Stimulated activated CD8-positive, alpha-beta memory T cell treated with anti-CD3 and anti-CD28 coated beads, Interleukin-12 subunit alpha, Interleukin-12 subunit beta, amount 100 ng/mL, for 1 hour (primary cell): ENCODE measurements around the gene YEATS2.
"Not testable (repeated sequence)": the region's sequence is repeated elsewhere in the genome, so short reads cannot be mapped to it uniquely, and the experiment has no call there.

Experiments used
- DNase-seq: peaks from one replicate; pipeline ENCODE4 v3.0.0-alpha.2; 2020; ENCODE audit warnings: low read depth

The YEATS2 gene

DNA sequence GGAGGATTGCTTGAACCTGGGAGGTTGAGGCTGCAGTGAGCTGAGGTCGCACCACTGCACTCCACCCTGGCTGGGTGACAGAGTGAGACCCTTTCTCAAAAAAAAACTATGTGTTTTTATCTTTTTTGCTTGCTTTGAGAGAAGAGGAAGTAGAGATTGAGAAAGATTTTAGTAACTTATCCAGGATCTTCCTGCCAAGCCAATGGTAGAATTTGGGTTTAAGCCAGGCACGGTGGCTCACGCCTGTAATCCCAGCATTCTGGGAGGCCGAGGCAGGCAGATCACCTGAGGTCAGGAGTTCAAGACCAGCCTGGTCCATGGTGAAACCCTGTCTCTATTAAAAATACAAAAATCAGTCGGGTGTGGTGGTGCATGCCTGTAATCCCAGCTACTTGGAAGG lies 78.9 kb downstream of the YEATS2 start:
- DNase-seq: not testable (repeated sequence)

DNA sequence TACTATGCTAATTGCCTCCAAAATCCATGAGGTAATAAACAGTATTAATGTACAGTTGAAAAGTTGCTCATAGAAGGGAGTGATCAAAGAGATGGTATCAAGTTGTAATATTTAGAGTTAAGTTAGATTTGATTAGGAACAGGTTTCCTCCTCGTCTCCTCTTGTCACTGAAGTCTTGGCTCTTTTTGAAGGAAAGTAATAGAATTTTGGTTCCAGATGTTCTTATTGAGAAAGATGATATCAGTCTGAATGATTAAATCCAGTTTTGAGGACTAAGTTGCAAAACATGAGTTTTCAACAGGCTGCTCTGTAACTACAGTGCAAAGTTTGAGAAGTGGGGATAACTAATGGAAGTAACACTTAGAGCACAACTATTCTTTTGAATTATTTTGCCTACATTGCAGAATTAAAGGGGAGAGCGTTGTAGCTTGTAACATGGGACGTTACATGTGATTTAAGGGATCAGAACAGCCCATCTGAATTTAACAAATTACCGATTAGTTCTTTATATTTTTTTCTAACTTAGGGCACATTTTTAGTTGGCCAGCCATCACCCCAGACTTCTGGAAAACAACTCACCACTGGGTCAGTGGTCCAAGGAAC lies 79.5 kb downstream of the YEATS2 start:
- no peak for DNase-seq

DNA sequence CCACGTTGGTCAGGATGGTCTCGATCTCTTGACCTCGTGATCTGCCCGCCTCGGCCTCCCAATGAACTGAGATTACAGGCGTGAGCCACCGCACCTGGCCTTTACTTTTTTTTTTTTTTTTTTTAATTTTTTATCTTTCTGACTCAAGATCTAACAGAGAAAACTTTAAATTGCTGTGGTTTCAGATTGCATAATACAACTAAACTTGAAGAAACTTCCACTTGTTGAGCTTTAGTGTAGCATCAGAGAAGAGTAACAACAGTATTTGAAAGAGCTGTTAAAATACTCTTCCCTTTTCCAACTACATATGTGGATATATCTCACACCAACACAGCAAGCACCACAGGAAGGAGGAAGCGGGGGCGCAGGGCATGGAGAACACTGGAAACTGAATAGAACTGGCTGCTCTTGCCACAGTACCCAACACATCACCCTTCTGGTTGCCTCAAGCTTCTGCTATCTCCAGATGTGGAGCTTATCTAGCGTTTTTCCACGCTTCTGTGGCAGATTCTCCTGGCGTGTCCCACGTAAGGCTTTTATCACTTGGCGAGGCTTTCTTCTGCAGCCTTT lies 82.4 kb downstream of the YEATS2 start:
- no peak for DNase-seq

DNA sequence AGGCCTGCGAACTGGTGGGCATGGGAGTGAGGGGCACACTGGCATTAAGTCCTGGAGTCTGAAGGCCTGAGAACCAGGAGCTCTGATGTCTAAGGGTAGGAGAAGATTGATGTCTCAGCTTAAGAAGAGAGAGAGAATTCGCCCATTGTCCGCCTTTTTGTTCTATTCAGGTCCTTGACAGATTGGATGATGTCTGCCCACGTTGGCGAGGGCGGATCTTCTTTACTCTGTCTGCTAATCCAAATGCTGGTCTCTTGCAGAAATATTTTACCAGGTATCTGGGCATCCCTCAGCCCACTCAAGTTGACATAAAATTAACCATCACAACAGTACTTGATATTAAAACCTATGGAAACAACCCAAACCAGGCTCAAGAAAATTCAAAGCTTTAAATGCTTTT lies 83.6 kb downstream of the YEATS2 start:
- DNase-seq: no peak

DNA sequence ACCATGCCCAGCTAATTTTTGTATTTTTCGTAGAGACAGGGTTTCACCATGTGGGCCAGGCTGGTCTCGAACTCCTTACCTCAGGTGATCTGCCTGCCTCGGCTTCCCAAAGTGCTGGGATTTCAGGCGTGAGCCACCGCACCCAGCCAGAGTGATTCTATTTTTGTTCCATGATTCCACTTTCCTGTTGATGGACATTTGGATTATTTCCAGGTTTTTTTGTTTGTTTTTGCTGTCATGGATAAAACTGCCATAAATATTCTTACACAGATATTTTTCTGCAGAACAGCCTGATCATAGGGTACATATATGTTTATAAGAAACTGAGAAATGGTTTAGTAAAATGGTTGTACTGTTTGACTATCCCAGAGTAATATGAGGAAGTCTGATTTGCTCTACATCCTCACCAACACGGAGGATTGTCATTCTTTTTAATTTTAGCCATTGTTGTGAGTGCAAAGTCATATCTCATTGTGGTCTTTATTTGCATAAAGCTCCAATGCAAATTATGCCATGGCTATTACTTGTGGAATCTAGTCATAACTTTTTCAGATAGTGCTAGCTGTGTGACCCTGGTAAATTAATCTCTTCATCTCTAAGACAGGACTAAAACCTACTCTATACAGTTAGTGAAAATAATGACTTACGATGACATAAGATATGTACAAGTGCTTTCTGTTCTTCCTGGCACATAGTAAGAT lies 85.1 kb downstream of the YEATS2 start:
- DNase-seq: no peak

DNA sequence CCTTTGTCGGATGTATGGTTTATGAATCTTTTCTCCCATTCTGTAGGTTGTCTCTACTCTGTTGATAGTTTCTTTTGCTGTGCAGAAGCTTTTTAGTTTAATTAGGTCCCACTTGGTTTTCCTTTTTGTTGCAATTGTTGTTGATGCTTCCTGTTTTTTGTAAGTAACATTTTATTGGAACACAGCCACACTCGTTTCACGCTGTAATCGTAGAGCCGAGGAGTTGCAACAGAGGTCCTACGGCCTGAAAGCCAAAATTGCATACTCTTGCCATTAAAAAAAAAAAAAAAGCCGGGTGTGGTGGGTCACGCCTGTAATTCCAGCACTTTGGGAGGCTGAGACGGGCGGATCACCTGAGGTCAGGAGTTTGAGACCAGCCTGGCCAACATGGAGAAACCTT lies 86.9 kb downstream of the YEATS2 start:
- DNase-seq: not testable (repeated sequence)

DNA sequence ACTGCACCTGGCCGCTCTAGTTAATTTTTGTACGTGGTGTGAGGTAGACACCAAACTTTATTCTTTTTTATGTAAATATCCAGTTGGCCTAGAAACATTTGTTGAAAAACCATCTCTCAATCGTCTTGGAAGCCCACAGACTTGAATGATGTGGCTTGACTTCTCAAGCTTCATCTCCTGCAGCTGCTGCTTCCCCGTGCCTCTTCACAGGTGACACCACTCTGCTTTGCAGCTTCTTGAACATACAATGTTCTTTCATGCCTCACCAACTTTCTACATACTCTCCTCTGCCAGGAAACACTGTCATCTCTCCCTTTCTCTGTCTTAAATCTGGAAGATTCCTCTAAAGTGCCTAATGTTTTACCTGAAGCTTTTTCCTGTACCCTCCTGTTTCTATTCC lies 92.2 kb downstream of the YEATS2 start:
- no peak for DNase-seq

DNA sequence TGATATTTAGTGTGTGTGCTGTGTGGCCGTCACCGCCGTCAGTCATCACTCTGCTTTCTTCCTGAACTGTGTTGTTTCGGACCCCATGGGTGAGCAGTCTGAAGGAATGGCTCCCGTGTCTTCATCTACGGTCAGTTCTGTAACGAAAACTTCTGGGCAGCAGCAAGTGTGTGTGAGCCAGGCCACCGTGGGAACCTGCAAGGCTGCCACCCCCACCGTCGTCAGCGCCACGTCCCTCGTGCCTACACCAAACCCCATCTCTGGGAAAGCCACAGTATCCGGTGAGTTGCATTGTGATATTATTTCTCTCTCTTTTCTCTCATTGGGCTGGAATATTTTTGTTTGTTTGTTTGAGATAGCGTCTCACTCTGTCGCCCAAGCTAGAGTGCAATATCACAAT lies 93.1 kb downstream of the YEATS2 start:
- DNase-seq: no peak

DNA sequence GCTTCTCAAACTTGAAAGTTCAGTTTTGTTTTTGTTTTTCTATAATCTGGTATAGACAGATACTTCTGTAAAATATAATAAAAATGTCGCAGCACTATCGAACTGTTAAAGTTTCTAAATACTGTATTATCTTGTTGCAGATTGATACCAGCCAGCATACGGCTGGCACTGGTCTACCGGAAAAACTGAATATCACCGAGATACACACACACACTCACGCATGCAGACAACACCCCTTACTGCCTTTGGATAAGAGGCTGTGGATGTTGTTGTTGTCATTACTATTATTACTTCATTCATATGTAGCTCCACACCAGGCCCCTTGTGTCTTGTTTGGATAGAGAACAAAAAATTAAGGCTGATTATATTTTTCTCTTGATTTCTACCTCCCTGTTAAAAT lies 95.4 kb downstream of the YEATS2 start:
- DNase-seq: no peak

DNA sequence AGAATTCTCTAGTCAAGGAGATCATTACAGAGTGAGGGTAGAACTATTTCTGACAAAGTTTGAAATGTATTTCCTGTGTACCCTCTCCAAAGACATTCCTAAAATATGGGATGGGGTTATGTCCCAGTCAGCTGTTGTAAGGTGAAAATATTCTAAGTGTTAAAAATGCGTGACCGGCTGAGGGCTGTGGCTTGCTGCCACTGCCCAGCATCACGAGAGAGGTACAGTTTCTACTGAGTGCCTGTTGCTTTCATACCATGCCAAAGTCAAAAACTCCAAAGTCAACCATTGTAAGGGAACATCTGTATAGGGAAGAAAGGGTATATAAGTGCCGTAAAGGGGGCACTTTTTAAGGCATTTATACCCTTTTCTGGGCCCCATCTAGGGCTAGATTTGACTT lies 96.9 kb downstream of the YEATS2 start:
- DNase-seq: no peak

DNA sequence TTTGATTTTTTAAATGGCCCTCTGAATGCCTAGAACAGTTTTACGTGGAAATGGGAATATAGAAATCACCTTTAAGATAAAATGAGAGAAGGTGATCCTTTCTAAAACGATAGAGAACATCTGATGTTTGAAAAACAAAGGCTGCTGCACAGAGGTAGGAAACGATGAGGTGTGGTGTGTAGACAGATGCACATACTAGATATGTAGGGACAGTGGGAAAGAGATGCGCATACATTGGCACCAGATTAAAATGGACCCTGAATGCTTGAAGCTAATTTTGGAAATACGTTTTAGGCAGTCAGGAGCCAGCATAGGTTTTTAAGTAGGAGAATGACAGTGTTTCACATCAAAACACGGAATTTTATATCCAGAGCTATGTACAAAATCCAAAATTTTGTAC lies 98.8 kb downstream of the YEATS2 start:
- DNase-seq: no peak

DNA sequence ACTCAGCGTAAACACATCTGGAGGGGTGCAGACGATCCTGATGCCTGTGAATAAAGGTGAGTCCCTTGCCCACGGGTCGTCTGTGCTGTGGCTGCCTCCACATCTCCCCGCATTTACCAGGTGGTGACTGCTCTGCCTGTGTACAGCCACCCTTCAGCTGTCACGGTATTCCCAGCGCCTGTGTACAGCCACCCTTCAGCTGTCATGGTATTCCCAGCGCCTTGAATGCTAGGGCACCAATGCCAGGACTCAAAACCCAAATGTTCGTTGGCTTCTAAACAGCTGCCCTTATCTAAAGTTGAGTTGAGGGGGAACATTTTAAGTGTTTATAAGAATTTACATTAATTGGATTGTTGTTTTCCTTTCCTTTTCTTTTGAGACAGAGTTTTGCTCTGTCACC lies 100.4 kb downstream of the YEATS2 start:
- no peak for DNase-seq

DNA sequence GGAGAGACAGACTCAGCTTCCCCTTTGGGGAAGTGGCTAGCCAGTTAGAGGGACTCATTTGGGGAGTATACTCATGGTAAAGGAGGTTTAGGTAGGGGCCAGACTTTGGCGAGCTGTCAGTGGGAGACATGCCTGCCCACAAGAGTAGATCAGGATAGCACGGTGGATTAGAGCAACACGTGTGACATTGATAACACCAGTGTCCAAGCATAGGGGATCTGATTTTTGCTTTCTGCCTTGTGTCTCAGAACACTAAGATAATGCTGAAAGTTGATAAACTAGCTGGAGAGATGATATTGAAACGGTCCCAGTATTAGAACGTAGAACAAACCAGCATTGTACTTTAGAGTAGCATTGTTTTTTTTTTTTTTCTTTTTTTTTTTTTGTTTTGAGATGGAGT lies 101.9 kb downstream of the YEATS2 start:
- DNase-seq: no peak

DNA sequence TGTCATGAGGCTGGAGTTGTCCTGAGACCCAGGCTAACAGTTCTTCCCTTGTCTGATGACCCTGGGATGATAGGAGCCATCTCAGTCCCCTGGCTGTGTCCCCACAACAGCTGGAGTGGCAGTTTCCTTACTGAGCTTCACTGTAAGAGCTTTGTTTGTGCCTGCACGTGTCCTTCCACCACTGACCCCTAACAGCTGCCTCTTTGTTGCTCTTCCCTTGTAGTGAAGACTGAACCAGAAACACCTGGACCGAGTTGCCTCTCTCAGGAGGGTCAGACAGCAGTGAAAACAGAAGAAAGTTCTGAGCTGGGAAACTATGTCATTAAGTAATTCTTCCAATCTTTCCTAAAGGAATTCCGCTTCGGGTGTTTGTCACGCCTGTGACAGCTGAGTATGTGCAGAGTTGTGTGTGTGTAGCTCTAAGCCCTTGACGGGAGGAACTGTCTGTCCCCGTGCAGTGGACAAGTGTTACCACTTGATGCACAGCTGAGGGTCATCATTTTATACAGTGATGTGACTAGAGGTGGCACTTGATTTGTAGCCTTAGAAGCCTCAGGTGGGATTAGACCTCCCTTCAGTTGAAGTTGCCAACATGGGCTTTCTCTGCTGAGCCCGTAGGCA lies 102.8 kb downstream of the YEATS2 start:
- DNase-seq: no peak

DNA sequence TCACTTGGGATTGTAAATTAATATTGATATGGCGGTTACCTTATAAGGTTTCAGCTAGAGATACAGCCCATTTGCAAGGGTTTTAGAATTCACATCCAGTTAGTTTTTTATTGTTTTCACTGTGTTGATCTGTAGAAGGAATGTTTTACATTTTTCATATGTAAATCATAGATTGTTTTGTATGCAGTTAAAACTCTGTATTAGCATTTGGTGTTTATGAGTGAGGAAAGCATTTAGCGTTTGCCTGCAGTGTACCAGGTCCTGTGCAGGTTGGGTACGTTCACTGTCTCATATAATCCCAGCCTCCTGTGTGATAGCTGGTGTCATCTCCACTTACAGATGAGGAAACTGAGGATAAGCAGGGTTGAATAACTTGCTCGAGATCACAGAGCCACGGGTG lies 104.0 kb downstream of the YEATS2 start:
- no peak for DNase-seq

DNA sequence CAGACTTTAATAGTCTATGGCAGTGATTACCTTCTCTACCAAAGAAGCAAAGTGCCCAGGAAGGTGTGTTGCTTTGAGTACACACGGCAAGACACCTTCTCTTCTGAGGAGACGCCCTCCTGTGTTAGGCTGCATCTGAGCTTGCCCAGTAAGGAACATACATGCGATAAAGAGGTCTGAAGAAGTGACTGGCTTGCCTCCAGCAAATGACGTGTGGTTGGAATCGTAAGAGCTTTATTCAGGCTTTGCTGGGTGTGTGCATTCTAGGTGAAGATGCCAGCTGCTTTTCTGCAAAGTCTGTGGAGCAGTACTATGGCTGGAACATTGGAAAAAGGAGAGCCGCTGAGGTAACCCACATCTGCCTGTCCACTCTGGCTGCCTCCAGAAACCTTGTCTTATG lies 105.4 kb downstream of the YEATS2 start:
- DNase-seq: no peak

DNA sequence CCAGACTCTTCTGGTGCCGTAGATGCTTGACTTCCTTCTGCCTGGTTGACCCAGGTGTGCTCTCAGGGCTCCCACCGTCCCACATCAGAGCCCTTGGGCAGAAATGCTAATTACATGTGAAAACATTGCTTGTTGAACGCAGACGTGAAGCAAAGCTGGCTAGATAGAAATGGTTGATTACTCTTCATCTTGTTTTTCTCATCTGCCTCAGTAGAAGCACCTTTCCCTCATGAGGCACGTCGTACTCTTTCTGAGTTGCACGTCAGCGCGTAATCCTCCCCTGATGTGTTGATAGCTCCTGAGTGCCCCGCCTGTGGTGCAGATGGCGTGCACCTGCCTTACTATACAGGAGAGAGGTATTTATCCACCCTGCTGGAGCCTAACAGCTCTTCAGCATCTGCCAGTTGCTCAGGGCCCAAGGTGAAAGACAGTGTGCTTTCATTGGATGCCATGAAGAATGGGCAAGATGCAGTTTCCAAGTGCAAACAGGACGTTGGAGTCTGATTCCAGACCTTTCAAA lies 109.7 kb downstream of the YEATS2 start:
- DNase-seq: no peak

DNA sequence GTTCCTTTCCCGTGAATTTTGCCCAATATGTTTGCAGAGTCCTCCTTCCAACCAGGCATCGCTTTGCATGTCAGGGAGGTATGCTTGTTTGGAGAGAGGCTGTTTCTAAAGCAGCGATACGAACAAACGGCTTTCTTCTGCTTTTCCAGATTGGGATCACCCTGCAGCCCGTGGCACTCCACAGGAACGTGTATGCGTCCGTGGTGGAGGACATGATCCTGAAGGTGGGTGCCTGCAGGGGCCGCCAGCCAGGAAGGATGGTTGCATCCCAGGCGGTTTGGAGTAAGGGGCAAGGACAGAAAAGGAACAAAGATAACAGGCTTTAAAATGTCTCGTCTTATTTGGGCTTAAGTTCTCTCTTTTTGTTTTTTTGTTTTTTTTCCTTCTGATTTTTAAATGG lies 110.3 kb downstream of the YEATS2 start:
- DNase-seq: no peak

DNA sequence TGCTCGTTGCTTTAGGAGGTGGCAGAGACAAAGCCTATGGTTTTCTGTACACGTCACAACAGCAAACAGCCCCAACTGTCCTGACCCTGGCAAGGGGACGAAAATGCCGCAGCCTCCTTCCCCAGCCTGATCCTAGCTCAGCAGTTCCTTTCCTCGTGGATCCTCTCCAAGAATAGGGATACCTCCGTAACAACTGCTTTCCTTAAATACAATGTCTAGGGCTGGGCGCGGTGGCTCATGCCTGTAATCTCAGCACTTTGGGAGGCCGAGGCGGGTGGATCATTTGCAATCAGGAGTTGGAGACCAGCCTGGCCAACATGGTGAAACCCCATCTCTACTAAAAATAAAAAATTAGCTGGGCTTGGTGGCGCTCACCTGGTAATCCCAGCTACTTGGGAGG lies 110.8 kb downstream of the YEATS2 start:
- DNase-seq: no peak

DNA sequence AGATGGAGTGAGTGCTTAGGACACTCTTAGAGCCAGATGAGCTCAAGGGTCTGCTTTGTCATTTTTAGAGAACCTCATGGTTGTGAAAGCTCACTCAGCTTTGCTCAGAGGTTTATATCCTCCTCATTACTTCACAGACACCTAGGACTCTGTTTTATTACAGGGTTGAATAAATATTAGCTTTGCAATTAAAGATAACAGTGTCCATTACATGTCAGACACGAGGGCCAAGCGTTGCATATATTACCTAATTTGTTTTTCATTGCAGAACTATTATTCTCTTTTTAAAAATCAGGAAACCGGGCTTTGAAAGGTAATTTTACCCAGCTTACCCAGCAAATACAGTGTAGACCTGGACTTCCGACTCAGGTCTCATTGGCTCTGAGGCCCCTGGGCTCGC lies 111.7 kb downstream of the YEATS2 start:
- no peak for DNase-seq

DNA sequence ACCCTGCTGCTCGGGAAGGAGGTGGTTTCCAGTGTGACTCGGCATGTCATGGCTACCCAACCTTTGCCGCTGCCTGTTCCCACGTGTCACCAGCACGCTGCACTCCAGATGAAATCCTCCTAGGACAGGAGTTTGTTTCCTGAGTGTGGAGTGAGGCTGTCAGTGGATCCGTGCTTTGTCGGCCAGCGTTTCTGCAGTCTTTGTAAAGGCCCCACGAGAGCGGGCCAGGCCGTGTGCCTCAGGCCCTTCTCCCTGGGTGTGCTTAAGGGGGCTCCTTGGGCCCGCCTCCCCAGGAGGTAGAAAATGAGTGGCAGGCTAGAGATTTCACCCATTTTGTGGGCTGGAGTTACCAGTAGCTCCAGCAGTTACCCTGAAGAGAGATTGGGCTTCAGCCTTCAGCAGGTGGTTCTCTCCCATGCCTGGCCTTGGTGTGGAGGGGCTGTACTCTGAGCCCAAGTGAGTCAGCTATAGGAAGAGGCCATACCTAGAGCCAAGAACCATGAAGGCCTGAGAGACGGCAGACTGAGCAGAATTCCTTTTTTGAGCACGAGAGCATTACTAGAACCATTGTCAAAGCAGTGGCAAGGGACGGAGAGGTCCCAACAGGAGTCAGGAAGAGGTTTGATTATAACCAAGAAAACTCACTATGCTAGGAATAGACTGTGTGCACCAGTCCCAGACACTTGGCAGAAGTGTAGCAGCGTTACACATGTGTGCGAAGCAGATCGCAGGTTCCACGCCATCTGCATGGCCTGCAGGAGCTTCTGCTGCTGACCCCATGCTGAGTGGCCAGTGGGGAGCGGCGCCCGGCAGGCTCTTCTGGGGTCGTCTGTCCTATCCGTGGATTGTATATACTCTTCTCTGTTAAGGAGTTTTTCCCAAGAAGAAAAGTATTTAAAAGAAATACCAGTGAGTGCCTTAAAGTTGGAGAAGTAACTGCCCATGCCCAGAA lies 113.3 kb downstream of the YEATS2 start:
- no peak for DNase-seq

DNA sequence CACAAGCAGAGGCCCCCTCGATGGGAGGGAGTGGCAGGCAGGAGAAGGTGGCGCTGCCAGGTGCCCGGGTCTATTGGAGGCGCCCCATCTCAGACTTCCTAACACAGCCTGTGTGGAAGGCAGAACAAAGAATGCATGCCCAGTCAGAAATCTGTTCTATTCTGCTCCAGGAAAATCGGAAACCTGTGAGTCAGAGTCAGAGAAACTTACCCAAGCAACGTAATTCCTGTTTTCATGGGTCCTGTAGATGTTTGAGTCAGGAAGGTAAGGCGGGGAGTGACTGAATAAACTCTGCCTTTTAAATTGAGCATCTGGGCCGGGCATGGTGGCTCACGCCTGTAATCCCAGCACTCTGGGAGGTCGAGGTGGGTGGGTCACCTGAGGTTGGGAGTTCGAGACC lies 114.0 kb downstream of the YEATS2 start:
- DNase-seq: no peak
